T follicular helper cell (primary cell): ENCODE results near the gene SKP2.
"Not testable (repeated sequence)": the region's sequence is repeated elsewhere in the genome, so short reads cannot be mapped to it uniquely, and the experiment has no call there.

Source experiments
- DNase-seq: peaks from one replicate; pipeline ENCODE4 v3.0.0-alpha.2; 2020; ENCODE audit warnings: low read depth

The SKP2 gene

GRCh38 chr5:36156619-36157018, 4.7 kb downstream of the SKP2 start:
- DNase-seq = no peak

GRCh38 chr5:36158144-36158543, 6.2 kb downstream of the SKP2 start:
- DNase-seq = no peak

- DNase-seq = no peak
Observed at GRCh38 chr5:36160617-36161016, 8.7 kb downstream of the SKP2 start.

DNA sequence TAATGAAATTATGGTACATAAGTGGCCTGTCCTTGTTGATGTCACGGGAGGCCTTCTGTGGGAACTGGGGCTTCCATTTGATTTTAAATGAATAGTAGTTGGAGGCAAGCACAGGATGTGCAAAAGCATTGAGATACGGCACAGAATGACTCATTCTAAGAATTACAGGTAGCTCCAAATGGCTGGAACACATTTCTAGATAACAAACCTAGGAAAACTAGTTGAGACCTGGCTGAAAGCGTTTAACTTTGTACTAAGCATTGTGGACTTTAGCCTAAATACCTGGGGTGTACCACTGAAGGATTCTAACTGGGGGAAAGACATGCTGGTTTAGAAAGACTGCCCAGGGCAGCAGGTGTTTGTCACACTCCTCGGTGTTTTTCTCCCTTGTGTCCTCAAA, 9.4 kb downstream of the SKP2 start:
- DNase-seq = no peak

DNA sequence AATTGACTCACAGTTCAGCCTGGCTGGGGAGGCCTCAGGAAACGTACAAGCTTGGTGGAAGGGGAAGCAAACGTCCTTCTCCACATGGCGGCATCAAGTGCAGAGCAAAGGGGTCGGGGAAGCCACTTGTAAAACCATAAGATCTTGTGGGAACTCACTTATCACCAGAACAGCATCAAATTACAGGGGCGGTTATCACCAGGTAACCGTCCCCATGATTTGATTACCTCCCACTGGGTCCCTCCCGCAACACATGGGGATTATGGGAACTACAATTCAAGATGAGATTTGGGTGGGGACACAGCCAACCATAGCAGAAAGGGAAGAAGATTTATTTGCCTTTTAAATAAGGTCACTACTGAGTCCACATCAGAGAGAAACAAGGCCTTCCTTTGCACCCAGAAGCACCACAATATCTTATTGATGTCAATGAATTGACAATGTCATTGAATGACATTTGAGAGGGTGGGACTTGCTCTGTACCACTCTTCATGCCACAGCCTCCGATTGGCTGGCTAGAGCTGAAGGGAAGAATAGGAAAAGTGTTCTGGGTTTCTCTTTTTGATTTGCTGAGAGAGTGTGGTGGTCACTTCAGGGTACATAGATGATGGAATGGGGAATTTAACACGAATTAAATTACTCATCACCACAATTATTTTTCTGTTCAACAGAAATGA, 11.0 kb downstream of the SKP2 start:
- no peak for DNase-seq

DNA sequence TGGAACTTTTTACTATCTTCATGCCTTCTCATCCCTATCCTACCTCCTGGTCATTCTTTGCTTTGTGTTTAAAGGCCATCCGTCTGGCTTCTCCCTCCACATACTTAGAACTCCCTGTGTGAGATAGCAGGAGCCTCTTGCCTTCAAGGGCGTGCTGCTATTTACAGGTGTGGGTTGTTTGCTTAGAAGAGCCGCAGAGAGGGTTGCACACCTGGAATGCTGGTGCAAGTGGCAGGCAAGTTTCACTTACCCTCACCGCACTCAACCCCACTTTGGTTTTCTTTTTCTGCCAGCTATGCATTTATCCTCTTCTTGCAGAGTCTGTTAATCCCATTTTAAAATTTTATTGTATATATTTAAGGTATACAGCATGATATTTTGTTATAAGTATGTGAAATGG, 12.6 kb downstream of the SKP2 start:
- no peak for DNase-seq

DNA sequence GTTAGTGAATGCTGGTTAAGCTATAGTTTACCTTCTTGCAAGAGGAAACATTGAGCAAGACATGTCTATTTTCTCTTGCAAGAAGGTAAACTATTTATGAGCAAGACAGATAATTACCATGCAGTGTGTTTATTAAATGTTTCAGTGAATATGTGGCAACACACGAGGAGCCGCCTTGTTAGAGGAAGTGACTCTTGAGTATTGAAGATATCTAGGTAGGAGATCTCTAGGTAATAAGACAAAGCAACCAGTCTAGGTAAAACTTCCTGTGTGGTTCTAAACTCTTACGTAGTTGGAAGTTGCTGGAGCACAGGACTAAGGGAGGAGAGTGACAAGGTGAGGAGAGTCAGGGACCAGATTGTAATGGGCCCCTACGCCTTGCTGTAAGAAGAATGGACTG, 16.8 kb downstream of the SKP2 start:
- no peak for DNase-seq

DNA sequence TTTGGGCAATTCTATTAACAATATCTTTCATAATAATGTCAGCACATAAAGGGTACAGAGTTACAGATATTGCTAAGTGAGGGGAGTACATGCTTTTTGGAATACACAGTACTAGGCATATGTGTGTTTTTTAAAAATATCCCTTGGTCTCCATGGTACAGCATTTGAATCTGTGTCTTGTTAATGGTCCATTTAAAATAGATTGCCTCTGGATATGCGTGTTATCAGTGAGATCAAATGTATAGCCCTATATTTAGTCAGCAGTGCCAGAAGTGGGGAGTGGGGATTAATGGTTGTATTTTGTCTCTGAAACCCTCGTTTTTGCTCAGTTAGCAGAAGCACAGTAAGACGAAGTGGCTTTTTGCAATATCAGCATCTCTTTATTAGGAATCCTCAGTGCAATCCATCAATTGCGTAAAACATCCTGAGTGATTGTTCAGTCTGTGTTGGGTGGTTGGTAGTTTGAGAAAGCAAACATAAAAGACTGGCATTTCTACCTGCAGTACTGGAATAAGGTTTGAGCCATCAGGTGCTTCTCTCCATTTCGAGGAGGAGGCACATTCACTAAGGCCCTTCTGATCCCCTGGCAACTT, 19.0 kb downstream of the SKP2 start:
- DNase-seq = no peak

DNA sequence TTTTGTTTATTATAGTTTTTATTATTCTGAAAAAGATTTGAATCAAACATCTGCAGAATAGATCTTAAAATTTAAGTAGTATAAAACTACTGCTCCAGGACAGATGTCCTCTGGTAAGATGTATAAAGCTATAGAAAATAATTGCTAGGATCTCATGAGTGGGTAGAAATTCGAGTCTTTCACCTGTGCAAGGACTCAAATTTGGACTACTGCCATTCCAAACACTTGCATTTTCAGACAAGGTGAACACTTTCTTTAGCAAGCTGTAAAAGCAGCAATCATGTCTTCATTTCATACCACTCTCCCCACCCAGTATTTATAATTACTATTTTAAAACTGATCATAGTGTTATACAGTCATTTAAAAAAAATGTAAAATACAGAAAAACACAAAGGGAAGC, 20.7 kb downstream of the SKP2 start:
- DNase-seq = no peak

DNA sequence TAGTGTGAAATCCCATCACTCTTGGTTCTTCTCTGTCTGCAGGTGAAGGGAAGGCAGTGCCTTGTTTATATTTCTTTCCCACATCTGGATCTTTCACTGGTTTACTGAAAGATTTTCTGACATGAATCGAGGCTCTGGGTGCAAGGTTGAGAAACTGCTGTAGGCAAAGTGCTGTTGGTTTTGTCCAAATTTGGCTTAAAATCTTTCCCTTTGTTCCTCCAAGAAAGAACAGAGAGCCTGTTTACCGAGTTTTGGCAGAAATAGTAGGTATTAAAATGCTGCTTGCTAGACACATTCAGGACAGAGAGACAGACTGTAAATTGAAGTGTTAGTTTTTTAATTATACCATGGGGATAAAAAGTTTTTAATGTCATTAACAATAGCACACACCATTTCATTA, 21.5 kb downstream of the SKP2 start:
- no peak for DNase-seq

- DNase-seq = no peak
Observed at GRCh38 chr5:36174119-36174518, 22.2 kb downstream of the SKP2 start.

DNA sequence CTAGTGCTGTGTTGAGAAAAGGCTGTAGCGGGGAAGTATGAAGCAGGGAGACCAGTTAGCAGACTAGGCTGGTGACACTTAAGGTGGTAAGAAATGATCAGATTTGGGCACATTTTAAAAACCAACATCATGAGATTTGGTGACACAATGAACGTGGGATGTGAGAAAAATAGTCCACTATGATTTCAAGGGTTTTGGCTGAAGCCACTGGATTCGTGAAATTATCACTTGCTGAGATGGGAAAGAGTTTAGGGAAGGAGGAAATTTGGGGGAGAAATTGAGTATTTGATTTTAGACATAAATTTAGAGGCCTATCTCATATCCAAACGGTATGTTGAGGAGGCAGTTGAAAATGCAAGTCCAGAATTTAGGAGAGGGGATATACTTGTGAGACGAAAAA, 23.1 kb downstream of the SKP2 start:
- DNase-seq = no peak

GRCh38 chr5:36177154-36177553, 25.2 kb downstream of the SKP2 start:
- no peak for DNase-seq

- no peak for DNase-seq
Observed at GRCh38 chr5:36177715-36178523, 26.0 kb downstream of the SKP2 start.

DNA sequence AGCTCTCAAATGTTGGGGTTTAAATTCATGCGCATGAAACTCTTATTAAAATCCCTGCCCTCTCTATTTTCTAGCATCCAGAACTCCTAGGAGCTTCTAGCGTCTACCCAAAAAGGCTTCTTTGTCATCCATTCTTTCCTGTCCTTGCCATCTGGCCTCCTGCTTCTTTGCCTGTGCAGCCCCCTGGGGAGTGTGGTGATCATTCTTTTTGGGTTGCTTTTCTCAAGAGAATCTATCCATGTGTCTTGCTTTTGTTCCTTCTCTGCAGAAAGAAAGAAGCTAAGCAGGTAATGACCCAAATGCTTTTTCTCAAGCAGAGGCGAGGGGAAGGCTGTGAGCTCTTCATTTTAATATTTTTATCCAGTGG, 26.6 kb downstream of the SKP2 start:
- no peak for DNase-seq

DNA sequence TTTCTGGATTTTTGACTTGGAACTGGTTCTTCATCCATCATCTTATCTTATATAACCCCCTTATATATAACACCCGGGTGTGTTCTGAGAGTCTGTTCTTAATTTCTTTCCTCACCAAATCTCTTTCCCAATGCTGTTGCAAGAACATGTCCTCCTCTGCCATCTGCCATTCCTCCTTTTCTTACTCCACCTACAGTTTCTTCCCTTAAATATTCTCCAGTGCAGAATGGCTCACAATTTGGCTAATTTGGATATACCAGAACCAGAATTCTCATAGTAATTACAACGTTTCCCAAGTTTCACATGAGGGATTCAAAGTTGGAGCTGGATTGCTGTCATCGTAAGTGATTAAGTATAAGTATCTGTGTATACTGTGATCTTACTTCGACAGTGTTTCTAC, 28.0 kb downstream of the SKP2 start:
- no peak for DNase-seq

- DNase-seq = no peak
Observed at GRCh38 chr5:36180556-36181350, 28.8 kb downstream of the SKP2 start.

GRCh38 chr5:36181774-36182173, 29.9 kb downstream of the SKP2 start:
- DNase-seq = no peak

DNA sequence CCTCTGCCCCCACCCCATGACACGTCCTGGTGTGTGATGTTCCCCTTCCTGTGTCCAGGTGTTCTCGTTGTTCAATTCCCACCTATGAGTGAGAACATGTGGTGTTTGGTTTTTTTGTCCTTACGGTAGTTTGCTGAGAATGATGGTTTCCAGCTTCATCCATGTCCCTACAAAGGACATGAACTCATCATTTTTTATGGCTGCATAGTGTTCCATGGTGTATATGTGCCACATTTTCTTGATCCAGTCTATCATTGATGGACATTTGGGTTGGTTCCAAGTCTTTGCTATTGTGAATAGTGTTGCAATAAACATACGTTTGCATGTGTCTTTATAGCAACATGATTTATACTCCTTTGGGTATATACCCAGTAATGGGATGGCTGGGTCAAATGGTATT, 32.5 kb downstream of the SKP2 start:
- not testable (repeated sequence) for DNase-seq

GRCh38 chr5:36193746-36194145, 41.8 kb downstream of the SKP2 start:
- no peak for DNase-seq

- DNase-seq = no peak
Observed at GRCh38 chr5:36198281-36198680, 46.4 kb downstream of the SKP2 start.

DNA sequence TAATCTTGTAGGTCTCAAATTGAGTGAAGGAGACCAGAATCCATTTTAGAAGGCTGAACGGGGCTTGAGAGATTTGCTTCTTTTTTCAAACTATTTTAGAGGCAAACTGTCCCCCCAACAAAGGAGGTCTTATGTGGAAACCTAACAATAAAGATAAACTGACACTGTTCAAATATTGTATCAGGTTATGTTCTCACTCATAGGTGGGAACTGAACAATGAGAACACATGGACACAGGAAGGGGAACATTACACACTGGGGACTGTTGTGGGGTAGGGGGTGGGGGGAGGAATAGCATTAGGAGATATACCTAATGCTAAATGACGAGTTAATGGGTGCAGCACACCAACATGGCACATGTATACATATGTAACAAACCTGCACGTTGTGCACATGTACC, 46.9 kb downstream of the SKP2 start:
- DNase-seq = not testable (repeated sequence)

- DNase-seq = no peak
Observed at GRCh38 chr5:36199620-36200019, 47.7 kb downstream of the SKP2 start.
